ENCODE results near the gene MAP2K1.
A peak's percentile ranks its signal among the peaks of the same experiment; 100 is the strongest.

The MAP2K1 gene

GRCh38 chr15:66480267-66480666, 93.6 kb downstream of the MAP2K1 start:
- no peak for DNase-seq
- Mint-ChIP-seq H3K27me3 (no peaks in the 10 kb centered on the region), H3K36me3 (ENCODE audit: insufficient read depth) (peaks cover 20% of the 10 kb centered on the region), H3K4me3 (no peak overlapping the region), H3K4me1 (ENCODE audit: low read depth in 2 of 2) (peaks cover 11 to 23% of the 10 kb centered on the region in 2 donors), H3K9me3 (no peaks in the 10 kb centered on the region), H3K27ac (peak overlapping the region; percentile 33 to 38)
- no peak for ATAC-seq (replicated peaks)

GRCh38 chr15:66481107-66481856, 94.6 kb downstream of the MAP2K1 start:
- ATAC-seq (replicated peaks) (no peak), DNase-seq (no peak)
- H3K4me3 Mint-ChIP-seq, result no peak overlapping the region
- H3K36me3 Mint-ChIP-seq (ENCODE audit: insufficient read depth), result peaks cover 17% of the 10 kb centered on the region
- H3K27ac Mint-ChIP-seq, result peak overlapping the region; percentile 33 to 36
- no peaks in the 10 kb centered on the region for H3K9me3 Mint-ChIP-seq
- H3K4me1 Mint-ChIP-seq (ENCODE audit: low read depth in 2 of 2), result peaks cover 8 to 17% of the 10 kb centered on the region in 2 donors
- no peaks in the 10 kb centered on the region for H3K27me3 Mint-ChIP-seq

- DNase-seq, result no peak
- H3K27ac Mint-ChIP-seq, result peak overlapping the region in 1 of 2 donors; percentile 1
- no peak for ATAC-seq (replicated peaks)
- no peaks in the 10 kb centered on the region for H3K27me3 Mint-ChIP-seq
- H3K4me1 Mint-ChIP-seq (ENCODE audit: low read depth in 2 of 2), result peaks cover 5 to 10% of the 10 kb centered on the region in 2 donors
- H3K36me3 Mint-ChIP-seq (ENCODE audit: insufficient read depth), result peaks cover 24% of the 10 kb centered on the region
- no peaks in the 10 kb centered on the region for H3K9me3 Mint-ChIP-seq
- no peak overlapping the region for H3K4me3 Mint-ChIP-seq
Measured at GRCh38 chr15:66482539-66482938, 95.8 kb downstream of the MAP2K1 start.

- peak overlapping the region in 1 of 2 donors; percentile 38 for H3K27ac Mint-ChIP-seq
- H3K36me3 Mint-ChIP-seq (ENCODE audit: insufficient read depth), result peaks cover 27% of the 10 kb centered on the region
- no peaks in the 10 kb centered on the region for H3K9me3 Mint-ChIP-seq
- DNase-seq, result no peak
- peaks cover 0 to 10% of the 10 kb centered on the region in 2 donors for H3K4me1 Mint-ChIP-seq (ENCODE audit: low read depth in 2 of 2)
- no peak for ATAC-seq (replicated peaks)
- H3K27me3 Mint-ChIP-seq, result no peaks in the 10 kb centered on the region
- no peak overlapping the region for H3K4me3 Mint-ChIP-seq
Measured at GRCh38 chr15:66483131-66483566, 96.4 kb downstream of the MAP2K1 start.

GRCh38 chr15:66484539-66485112, 97.9 kb downstream of the MAP2K1 start:
- H3K9me3 Mint-ChIP-seq, result no peaks in the 10 kb centered on the region
- H3K36me3 Mint-ChIP-seq (ENCODE audit: insufficient read depth), result peaks cover 31% of the 10 kb centered on the region
- DNase-seq, result no peak
- H3K4me1 Mint-ChIP-seq (ENCODE audit: low read depth in 2 of 2), result peaks cover 0 to 6% of the 10 kb centered on the region in 2 donors
- peak overlapping the region; percentile 84 to 85 for H3K27ac Mint-ChIP-seq
- H3K4me3 Mint-ChIP-seq, result no peak overlapping the region
- no peak for ATAC-seq (replicated peaks)
- no peaks in the 10 kb centered on the region for H3K27me3 Mint-ChIP-seq

GRCh38 chr15:66486887-66487286, 100.2 kb downstream of the MAP2K1 start:
- H3K4me3 Mint-ChIP-seq, result no peak overlapping the region
- no peaks in the 10 kb centered on the region for H3K9me3 Mint-ChIP-seq
- ATAC-seq (replicated peaks), result no peak
- peak overlapping the region; percentile 10 to 72 for H3K27ac Mint-ChIP-seq
- H3K27me3 Mint-ChIP-seq, result no peaks in the 10 kb centered on the region
- peaks cover 0 to 6% of the 10 kb centered on the region in 2 donors for H3K4me1 Mint-ChIP-seq (ENCODE audit: low read depth in 2 of 2)
- DNase-seq, result no peak
- peaks cover 43% of the 10 kb centered on the region for H3K36me3 Mint-ChIP-seq (ENCODE audit: insufficient read depth)

GRCh38 chr15:66488525-66488924, 101.8 kb downstream of the MAP2K1 start:
- Mint-ChIP-seq H3K4me1 (ENCODE audit: low read depth in 2 of 2) (peaks cover 0 to 2% of the 10 kb centered on the region in 2 donors), H3K36me3 (ENCODE audit: insufficient read depth) (peaks cover 53% of the 10 kb centered on the region), H3K27ac (peak overlapping the region in 1 of 2 donors; percentile 84), H3K4me3 (no peak overlapping the region), H3K9me3 (no peaks in the 10 kb centered on the region), H3K27me3 (no peaks in the 10 kb centered on the region)
- ATAC-seq (replicated peaks) (no peak), DNase-seq (no peak)

GRCh38 chr15:66489179-66489791, 102.6 kb downstream of the MAP2K1 start:
- no peak overlapping the region for H3K27ac Mint-ChIP-seq
- H3K4me1 Mint-ChIP-seq (ENCODE audit: low read depth in 2 of 2), result peaks cover 2 to 4% of the 10 kb centered on the region in 2 donors
- DNase-seq, result no peak
- no peak for ATAC-seq (replicated peaks)
- H3K9me3 Mint-ChIP-seq, result no peaks in the 10 kb centered on the region
- no peaks in the 10 kb centered on the region for H3K27me3 Mint-ChIP-seq
- peaks cover 52% of the 10 kb centered on the region for H3K36me3 Mint-ChIP-seq (ENCODE audit: insufficient read depth)
- no peak overlapping the region for H3K4me3 Mint-ChIP-seq

GRCh38 chr15:66491846-66492245, 105.1 kb downstream of the MAP2K1 start:
- Mint-ChIP-seq H3K4me3 (no peak overlapping the region), H3K4me1 (ENCODE audit: low read depth in 2 of 2) (peaks cover 10 to 13% of the 10 kb centered on the region in 2 donors), H3K9me3 (no peaks in the 10 kb centered on the region), H3K27me3 (no peaks in the 10 kb centered on the region), H3K27ac (peak overlapping the region in 1 of 2 donors; percentile 6), H3K36me3 (ENCODE audit: insufficient read depth) (peaks cover 50% of the 10 kb centered on the region)
- ATAC-seq (replicated peaks) (no peak), DNase-seq (no peak)

- H3K27me3 Mint-ChIP-seq, result no peaks in the 10 kb centered on the region
- H3K27ac Mint-ChIP-seq, result no peak overlapping the region
- peaks cover 63% of the 10 kb centered on the region for H3K36me3 Mint-ChIP-seq (ENCODE audit: insufficient read depth)
- ATAC-seq (replicated peaks) (no peak), DNase-seq (no peak)
- no peak overlapping the region for H3K4me3 Mint-ChIP-seq
- H3K9me3 Mint-ChIP-seq, result no peaks in the 10 kb centered on the region
- H3K4me1 Mint-ChIP-seq (ENCODE audit: low read depth in 2 of 2), result peaks cover 22 to 30% of the 10 kb centered on the region in 2 donors
Measured at GRCh38 chr15:66494262-66494661, 107.5 kb downstream of the MAP2K1 start.

GRCh38 chr15:66496951-66497501, 110.3 kb downstream of the MAP2K1 start:
- no peak for DNase-seq
- H3K27me3 Mint-ChIP-seq, result no peaks in the 10 kb centered on the region
- no peaks in the 10 kb centered on the region for H3K9me3 Mint-ChIP-seq
- H3K27ac Mint-ChIP-seq, result peak overlapping the region; percentile 97
- peak; percentile 38 for ATAC-seq (replicated peaks)
- H3K4me1 Mint-ChIP-seq (ENCODE audit: low read depth in 2 of 2), result peaks cover 28 to 30% of the 10 kb centered on the region in 2 donors
- peak overlapping the region; percentile 92 for H3K4me3 Mint-ChIP-seq
- H3K36me3 Mint-ChIP-seq (ENCODE audit: insufficient read depth), result peaks cover 74% of the 10 kb centered on the region

GRCh38 chr15:66497502-66498455, 111.1 kb downstream of the MAP2K1 start, which contains the start of gene SNAPC5:
SNAPC5 (minus strand) TSS chr15:66497762; CDS start chr15:66497731, 31 bp downstream.
- peak within 1 kb of the TSS; percentile 97 for H3K27ac Mint-ChIP-seq
- H3K27me3 Mint-ChIP-seq, result no peaks in the 10 kb centered on the region
- H3K4me1 Mint-ChIP-seq (ENCODE audit: low read depth in 2 of 2), result peaks cover 30 to 35% of the 10 kb centered on the region in 2 donors
- peaks cover 74% of the 10 kb centered on the region for H3K36me3 Mint-ChIP-seq (ENCODE audit: insufficient read depth)
- H3K9me3 Mint-ChIP-seq, result no peaks in the 10 kb centered on the region
- DNase-seq (peak; percentile 98), ATAC-seq (replicated peaks) (peak; percentile 92)
- peak within 1 kb of the TSS; percentile 92 for H3K4me3 Mint-ChIP-seq

Measured in effector memory CD8-positive, alpha-beta T cell (primary cell).